K562 (cell line): ENCODE results near the gene RABGAP1L.

ENCODE experiments used
- NR1H2 ChIP-seq: sonication (generic); formaldehyde crosslinking; IDR thresholded peaks from 2 replicates; pipeline ENCODE4 v1.4.0; 2020; ENCODE audit warnings: mild to moderate bottlenecking, missing genetic modification reagents
- SMARCC2 ChIP-seq: fragments of 450-650 bp; IDR thresholded peaks from 2 replicates; pipeline ENCODE4 v1.6.1; 2017; ENCODE audit warnings: antibody characterized with exemption, moderate library complexity, mild to moderate bottlenecking, low read depth
- ZC3H11A ChIP-seq: IDR thresholded peaks from 2 replicates; pipeline ENCODE4 v1.6.1; 2012; ENCODE audit warnings: low read depth, low read length, improper control_type of control experiment
- TF ChIP-seq, protein P1 (sequence below), 3 experiments: IDR thresholded peaks in 2 of 3; conservative IDR thresholded peaks in 1 of 3; 2 replicates each; pipeline ENCODE4 v1.5.1; 2011 to 2012; ENCODE audit warnings: low read length in 3 of 3, mild to moderate bottlenecking in 3 of 3, control low read depth in 2 of 3, improper control_type of control experiment in 1 of 3, inconsistent platforms in 1 of 3, low read depth in 1 of 3, mixed read lengths in 1 of 3, moderate library complexity in 1 of 3; ENCODE audit not compliant: insufficient read depth in 2 of 3
- TF ChIP-seq, protein P2 (sequence below), 2 experiments: fragments of 450-650 bp; formaldehyde crosslinking in 1 of 2; IDR thresholded peaks; 2 replicates each; pipeline versions ENCODE4 v1.4.0 to v1.6.1; 2014 to 2020; ENCODE audit warnings: mild to moderate bottlenecking in 2 of 2, borderline replicate concordance in 1 of 2, low read depth in 1 of 2
- TF ChIP-seq, protein P3 (sequence below): fragments of 150-350 bp; IDR thresholded peaks from 2 replicates; pipeline ENCODE4 v1.6.1; 2014; ENCODE audit warnings: low read depth, mild to moderate bottlenecking, low read length, borderline replicate concordance
- TF ChIP-seq, protein P4 (sequence below): sonication (generic); formaldehyde crosslinking; IDR thresholded peaks from 2 replicates; pipeline ENCODE4 v1.8.1; 2023; ENCODE audit warnings: mild to moderate bottlenecking, missing genetic modification reagents, moderate library complexity
- TF ChIP-seq, protein P5 (sequence below): sonication (generic); formaldehyde crosslinking; IDR thresholded peaks from 2 replicates; pipeline ENCODE4 v1.8.0; 2023; ENCODE audit warnings: missing genetic modification reagents, mild to moderate bottlenecking, borderline replicate concordance

DNA sequence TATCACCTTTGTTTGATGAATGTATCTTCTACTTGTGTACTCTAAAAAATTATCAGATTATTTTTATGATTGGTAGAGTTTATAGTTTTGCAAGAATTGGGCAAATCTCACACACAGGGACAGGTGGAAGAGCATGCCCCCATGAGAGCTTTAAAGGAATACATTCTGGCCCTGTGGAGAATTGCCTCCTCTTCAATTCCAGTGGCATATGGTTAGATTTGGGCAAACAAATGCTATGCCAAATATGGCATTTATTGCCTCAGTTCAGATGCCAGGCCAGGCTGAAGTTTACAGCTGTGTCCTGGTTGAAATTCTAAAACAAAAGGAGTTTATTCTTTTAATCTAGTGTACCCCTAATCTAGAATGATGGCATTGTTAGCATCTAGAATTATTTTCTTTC, 678.1 kb downstream of the RABGAP1L start:
- TF ChIP-seq, protein P1, sequence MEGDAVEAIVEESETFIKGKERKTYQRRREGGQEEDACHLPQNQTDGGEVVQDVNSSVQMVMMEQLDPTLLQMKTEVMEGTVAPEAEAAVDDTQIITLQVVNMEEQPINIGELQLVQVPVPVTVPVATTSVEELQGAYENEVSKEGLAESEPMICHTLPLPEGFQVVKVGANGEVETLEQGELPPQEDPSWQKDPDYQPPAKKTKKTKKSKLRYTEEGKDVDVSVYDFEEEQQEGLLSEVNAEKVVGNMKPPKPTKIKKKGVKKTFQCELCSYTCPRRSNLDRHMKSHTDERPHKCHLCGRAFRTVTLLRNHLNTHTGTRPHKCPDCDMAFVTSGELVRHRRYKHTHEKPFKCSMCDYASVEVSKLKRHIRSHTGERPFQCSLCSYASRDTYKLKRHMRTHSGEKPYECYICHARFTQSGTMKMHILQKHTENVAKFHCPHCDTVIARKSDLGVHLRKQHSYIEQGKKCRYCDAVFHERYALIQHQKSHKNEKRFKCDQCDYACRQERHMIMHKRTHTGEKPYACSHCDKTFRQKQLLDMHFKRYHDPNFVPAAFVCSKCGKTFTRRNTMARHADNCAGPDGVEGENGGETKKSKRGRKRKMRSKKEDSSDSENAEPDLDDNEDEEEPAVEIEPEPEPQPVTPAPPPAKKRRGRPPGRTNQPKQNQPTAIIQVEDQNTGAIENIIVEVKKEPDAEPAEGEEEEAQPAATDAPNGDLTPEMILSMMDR (IDR thresholded peaks at IDR 0.05 in 2 of 3, conservative IDR thresholded peaks at IDR 0.05 in 1 of 3; ENCODE audit: insufficient read depth in 2 of 3, low read depth in 1 of 3, low read length in 3 of 3), result no peak
- no peak for TF ChIP-seq NR1H2 (CRISPR knock-in tag)
- no peak for TF ChIP-seq ZC3H11A
- TF ChIP-seq, protein P2, sequence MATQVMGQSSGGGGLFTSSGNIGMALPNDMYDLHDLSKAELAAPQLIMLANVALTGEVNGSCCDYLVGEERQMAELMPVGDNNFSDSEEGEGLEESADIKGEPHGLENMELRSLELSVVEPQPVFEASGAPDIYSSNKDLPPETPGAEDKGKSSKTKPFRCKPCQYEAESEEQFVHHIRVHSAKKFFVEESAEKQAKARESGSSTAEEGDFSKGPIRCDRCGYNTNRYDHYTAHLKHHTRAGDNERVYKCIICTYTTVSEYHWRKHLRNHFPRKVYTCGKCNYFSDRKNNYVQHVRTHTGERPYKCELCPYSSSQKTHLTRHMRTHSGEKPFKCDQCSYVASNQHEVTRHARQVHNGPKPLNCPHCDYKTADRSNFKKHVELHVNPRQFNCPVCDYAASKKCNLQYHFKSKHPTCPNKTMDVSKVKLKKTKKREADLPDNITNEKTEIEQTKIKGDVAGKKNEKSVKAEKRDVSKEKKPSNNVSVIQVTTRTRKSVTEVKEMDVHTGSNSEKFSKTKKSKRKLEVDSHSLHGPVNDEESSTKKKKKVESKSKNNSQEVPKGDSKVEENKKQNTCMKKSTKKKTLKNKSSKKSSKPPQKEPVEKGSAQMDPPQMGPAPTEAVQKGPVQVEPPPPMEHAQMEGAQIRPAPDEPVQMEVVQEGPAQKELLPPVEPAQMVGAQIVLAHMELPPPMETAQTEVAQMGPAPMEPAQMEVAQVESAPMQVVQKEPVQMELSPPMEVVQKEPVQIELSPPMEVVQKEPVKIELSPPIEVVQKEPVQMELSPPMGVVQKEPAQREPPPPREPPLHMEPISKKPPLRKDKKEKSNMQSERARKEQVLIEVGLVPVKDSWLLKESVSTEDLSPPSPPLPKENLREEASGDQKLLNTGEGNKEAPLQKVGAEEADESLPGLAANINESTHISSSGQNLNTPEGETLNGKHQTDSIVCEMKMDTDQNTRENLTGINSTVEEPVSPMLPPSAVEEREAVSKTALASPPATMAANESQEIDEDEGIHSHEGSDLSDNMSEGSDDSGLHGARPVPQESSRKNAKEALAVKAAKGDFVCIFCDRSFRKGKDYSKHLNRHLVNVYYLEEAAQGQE (IDR thresholded peaks at IDR 0.05; ENCODE audit: borderline replicate concordance), result no peak
- TF ChIP-seq, protein P2 (CRISPR knock-in tag; IDR thresholded peaks at IDR 0.05; ENCODE audit: low read depth), result no peak
- TF ChIP-seq, protein P3, sequence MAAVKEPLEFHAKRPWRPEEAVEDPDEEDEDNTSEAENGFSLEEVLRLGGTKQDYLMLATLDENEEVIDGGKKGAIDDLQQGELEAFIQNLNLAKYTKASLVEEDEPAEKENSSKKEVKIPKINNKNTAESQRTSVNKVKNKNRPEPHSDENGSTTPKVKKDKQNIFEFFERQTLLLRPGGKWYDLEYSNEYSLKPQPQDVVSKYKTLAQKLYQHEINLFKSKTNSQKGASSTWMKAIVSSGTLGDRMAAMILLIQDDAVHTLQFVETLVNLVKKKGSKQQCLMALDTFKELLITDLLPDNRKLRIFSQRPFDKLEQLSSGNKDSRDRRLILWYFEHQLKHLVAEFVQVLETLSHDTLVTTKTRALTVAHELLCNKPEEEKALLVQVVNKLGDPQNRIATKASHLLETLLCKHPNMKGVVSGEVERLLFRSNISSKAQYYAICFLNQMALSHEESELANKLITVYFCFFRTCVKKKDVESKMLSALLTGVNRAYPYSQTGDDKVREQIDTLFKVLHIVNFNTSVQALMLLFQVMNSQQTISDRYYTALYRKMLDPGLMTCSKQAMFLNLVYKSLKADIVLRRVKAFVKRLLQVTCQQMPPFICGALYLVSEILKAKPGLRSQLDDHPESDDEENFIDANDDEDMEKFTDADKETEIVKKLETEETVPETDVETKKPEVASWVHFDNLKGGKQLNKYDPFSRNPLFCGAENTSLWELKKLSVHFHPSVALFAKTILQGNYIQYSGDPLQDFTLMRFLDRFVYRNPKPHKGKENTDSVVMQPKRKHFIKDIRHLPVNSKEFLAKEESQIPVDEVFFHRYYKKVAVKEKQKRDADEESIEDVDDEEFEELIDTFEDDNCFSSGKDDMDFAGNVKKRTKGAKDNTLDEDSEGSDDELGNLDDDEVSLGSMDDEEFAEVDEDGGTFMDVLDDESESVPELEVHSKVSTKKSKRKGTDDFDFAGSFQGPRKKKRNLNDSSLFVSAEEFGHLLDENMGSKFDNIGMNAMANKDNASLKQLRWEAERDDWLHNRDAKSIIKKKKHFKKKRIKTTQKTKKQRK, result no peak
- TF ChIP-seq, protein P4, sequence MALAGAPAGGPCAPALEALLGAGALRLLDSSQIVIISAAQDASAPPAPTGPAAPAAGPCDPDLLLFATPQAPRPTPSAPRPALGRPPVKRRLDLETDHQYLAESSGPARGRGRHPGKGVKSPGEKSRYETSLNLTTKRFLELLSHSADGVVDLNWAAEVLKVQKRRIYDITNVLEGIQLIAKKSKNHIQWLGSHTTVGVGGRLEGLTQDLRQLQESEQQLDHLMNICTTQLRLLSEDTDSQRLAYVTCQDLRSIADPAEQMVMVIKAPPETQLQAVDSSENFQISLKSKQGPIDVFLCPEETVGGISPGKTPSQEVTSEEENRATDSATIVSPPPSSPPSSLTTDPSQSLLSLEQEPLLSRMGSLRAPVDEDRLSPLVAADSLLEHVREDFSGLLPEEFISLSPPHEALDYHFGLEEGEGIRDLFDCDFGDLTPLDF, result no peak
- TF ChIP-seq SMARCC2, result no peak
- TF ChIP-seq, protein P5, sequence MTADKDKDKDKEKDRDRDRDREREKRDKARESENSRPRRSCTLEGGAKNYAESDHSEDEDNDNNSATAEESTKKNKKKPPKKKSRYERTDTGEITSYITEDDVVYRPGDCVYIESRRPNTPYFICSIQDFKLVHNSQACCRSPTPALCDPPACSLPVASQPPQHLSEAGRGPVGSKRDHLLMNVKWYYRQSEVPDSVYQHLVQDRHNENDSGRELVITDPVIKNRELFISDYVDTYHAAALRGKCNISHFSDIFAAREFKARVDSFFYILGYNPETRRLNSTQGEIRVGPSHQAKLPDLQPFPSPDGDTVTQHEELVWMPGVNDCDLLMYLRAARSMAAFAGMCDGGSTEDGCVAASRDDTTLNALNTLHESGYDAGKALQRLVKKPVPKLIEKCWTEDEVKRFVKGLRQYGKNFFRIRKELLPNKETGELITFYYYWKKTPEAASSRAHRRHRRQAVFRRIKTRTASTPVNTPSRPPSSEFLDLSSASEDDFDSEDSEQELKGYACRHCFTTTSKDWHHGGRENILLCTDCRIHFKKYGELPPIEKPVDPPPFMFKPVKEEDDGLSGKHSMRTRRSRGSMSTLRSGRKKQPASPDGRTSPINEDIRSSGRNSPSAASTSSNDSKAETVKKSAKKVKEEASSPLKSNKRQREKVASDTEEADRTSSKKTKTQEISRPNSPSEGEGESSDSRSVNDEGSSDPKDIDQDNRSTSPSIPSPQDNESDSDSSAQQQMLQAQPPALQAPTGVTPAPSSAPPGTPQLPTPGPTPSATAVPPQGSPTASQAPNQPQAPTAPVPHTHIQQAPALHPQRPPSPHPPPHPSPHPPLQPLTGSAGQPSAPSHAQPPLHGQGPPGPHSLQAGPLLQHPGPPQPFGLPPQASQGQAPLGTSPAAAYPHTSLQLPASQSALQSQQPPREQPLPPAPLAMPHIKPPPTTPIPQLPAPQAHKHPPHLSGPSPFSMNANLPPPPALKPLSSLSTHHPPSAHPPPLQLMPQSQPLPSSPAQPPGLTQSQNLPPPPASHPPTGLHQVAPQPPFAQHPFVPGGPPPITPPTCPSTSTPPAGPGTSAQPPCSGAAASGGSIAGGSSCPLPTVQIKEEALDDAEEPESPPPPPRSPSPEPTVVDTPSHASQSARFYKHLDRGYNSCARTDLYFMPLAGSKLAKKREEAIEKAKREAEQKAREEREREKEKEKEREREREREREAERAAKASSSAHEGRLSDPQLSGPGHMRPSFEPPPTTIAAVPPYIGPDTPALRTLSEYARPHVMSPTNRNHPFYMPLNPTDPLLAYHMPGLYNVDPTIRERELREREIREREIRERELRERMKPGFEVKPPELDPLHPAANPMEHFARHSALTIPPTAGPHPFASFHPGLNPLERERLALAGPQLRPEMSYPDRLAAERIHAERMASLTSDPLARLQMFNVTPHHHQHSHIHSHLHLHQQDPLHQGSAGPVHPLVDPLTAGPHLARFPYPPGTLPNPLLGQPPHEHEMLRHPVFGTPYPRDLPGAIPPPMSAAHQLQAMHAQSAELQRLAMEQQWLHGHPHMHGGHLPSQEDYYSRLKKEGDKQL (CRISPR knock-in tag), result no peak
